Stimulated activated CD8-positive, alpha-beta memory T cell treated with anti-CD3 and anti-CD28 coated beads, Interleukin-7, amount 100 ng/mL, for 1 hour (primary cell): Measurements from ENCODE around the gene CYBRD1.

ENCODE experiments used
- DNase-seq, 2 donors: peaks; one replicate each; pipeline ENCODE4 v3.0.0-alpha.2; 2020; ENCODE audit warnings: low read depth in 2 of 2

The CYBRD1 gene

DNA sequence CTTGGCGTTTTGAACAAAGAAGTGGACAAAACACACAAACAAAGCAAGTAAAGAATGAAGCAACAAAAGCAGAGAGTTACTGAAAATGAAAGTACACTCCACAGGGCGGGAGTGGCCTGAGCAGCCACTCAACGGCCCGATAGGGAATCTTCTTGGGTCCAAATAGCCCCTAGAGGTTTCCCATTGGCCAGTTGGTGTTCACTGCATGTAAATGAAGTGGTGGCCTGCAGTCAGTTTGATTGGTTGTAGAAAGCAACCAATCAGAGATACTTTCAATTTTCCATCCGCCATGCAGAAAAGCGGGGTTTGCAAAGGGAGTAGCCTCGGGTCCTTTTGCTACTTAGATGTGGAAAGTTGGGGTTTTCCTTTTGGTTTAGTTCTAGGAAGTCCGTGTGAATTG lies 31.6 kb downstream of the CYBRD1 start:
- DNase-seq, result no peak

DNA sequence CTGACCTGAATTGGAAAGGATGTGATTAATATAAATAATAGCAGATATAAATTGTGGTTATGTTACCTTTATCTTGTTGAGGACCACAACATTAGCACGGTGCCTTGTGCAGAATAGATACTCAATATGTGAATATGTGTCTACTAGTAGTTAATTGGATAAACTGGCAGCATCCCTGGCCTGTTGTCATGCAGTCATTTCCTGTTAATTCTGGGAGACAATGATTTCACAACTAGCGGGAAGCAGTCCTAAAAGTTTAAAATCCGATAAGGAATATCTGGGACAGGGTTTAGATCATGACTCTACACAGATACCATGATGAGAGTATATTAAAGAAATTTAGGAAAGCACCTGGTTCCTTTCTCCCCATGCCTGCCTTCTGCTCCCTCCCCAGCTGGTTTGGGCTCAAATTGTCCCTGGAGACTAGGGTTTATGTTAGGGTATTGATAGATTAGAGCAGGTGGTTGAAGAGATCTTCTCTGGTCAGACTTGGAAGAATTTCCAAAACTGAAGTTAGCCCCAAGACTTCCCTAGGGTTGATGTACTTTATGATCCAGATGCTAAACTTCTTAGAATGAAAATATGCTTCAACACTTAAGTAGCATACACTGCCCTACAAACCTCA lies 32.8 kb downstream of the CYBRD1 start:
- no peak for DNase-seq

DNA sequence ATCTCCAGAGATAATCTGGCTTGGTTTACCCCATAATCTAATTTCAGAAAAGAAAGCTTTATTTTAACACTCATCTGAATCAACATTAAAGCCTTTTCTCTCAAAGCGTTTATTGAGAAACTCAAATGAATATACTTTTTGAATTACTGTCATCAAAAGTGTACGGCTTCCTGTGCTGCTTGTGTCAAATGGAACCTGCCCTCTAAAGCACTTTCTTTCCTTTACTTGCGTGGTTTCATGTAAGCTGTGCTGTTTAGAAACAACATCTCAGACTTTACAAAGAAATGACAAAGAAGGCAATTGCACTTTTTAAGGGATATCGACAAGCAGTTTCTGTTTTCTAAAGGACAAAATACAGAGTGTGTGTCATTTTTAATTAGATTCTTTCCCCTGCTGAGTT lies 35.1 kb downstream of the CYBRD1 start:
- DNase-seq, result no peak

DNA sequence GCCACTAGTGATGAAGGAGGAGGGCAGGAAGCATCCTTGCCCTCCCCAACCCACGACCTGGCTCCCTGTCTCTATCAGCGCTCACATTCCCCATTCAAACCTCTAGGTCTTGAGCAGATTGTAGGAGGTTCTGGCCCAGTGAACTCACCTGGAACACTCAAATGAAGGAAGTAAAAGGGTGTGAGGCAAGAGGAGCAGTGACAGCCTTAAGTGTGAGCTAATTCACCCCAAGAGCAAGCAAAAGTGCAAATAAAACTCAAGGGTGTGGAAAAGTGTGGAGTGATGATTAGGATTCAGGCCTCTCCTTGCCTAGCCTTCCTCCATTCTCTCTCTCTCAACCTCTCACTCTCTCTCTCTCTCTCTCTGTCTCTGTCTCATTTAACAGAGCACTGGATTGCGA lies 41.0 kb downstream of the CYBRD1 start:
- DNase-seq, result no peak

DNA sequence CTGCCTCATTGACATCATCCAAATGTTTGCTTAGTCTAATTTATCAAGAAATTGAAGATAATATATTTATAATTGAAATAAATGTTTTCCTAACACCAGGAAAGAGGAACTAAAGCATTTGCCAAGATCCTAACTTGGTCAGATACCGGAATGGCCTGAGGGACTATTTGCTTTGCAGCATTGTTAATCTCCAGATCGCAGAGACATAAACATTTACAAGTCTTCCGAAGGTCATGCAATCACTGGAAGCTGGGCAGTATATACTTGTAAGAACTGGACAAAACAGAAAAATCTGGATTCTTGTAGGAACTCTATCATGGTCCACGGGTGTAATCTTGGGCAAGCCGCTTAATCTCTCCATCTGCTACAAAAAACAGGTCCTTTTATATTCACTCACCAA lies 42.2 kb downstream of the CYBRD1 start:
- no peak for DNase-seq

DNA sequence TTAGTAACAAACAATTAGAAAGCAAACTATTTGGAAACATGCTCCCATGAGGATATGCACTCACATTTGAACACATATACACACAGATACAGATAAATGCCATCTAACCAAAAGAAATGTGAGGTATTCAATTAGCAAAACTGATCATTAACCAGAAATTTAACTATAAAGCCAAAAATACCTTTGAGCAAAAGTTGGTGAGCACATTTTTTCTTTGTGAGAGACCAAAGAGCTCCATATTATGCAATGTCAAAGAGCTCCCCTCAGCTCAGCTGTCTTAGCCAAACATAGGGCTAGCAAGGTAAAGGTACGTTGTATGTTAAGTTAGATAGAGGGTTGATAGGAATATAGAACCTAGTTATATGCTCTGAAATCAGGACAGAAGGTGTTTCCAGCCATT lies 43.8 kb downstream of the CYBRD1 start:
- DNase-seq, result no peak

DNA sequence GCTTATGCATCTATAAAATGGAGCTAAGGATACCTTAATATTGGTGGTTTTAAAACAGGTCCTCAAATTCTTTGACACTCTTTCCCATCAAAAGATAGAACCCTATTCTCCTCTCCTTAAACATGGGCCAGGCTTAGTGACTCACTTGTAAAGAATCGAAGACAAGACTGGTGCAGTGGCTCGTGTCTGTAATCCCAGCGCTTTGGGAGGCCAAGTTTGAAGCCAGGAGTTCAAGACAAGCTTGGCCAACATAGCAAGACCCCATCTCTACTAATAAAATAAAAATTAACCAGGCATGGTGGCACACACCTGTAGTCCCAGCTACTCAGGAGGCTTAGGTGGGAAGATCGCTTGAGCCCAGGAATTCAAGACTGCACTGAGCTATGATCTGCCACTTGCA lies 44.5 kb downstream of the CYBRD1 start:
- DNase-seq, result no peak

DNA sequence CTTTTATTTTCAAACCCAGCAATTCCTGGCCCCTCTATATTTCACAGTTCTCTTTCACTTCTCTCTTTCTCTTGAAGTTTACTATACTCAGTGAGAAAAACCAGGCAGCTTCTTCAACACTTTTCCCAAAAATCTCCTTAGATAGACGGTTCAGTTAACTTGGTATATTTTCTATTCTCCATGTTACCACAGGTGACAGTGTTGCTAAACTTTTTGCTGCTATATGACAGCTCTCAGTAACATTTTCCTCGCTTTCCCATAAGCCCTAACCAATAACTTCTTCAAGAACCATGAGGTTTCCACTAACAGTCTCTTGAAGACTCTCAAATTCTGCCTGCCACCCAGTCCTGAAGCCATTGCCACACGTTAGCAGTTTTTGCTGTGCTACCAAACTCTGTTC lies 45.8 kb downstream of the CYBRD1 start:
- no peak for DNase-seq

DNA sequence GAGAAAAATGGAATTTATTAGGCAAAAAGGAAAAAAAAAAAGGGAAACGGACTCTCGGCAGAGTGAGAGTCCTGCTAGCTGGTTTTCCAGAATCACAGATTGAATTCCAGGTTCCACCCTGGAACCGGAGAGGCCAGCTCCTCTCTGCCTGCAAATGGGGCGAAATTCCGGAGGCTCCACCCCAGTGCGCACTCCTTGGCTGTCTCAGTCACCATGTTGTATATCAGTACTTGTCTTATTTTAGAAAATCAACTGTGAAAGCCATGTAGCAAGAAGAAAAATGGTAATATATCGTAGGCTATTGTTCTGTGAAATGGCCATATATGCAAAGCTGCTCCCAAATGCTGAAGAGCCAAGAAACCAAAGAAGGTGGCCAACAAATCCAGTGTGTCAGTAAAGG lies 49.4 kb downstream of the CYBRD1 start:
- DNase-seq, result no peak

DNA sequence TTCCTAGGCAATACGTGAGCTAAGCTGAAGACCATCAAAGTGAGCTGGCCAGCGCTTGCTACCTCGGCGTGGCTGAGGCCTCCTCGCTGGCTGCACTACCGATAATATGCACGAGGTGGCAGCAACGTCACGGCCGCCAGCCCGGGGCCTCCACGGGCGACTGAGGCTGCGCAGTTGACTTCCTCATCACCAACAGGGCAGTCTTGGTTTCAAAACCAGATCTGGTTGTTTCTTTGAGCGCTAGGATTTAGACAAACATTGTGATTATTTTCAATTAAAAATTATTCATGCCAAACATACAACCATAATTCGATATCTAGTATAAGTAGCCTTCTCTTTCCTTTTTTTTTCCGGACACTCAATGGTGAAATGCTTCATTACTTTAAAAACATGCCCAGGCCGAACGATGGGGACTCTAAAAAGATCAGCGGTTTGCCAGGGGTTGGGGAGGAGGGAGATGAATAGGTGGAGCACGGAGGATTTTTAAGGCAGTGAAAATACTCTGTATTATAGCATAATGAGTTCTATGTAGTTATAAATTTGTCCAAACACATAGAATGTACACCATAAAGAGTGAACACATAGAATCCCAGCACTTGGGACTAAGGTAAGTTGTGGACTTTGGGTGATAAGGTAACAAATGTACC lies 52.0 kb downstream of the CYBRD1 start:
- DNase-seq, result peak; percentile 56 to 70

DNA sequence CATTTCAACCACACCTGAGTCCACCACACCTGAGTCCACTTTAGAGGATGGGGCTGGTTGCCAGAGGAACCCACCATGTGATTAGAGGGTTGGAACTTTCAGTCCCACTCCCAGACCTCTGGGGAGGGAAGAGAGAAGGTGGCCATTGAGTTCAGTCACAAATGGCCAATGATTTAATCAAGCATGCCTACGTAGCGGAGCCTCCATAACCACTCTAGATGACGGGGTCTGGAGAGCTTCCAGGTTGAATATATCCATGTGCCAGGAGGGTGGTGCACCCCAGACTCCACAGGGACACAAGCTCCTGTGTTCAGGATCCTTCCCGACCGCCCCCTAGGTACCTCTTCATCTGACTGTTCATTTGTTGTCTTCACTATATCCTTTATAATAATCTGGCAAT lies 53.3 kb downstream of the CYBRD1 start:
- DNase-seq, result no peak

DNA sequence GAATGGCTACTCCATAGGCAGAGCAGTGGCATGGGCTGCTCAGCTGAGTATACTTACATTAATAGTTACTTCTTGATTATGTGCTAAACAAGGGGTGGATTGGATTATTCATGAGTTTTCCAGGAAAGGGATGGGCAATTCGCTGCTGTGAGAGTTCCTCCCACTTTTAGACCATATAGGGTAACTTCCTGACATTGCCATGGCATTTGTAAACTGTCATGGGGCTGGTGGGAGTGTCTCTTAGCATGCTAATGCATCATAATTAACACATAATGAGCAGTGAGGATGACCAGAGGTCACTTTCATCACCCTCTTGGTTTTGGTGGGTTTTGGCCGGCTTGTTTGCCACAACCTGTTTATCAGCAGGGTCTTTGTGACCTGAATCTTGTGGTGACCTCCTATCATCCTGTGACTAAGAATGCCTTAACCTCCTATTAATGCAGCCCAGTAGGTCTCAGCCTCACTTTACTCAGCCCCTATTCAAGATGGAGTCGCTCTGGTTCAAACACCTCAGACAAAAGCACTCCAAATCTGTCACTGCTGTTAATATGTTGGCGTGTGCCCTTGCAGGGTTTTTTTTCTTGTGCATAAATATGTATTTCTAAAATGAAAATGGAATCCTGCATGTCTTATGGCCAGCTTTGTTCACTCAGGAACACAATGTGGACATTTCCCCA lies 56.0 kb downstream of the CYBRD1 start:
- DNase-seq, result no peak

DNA sequence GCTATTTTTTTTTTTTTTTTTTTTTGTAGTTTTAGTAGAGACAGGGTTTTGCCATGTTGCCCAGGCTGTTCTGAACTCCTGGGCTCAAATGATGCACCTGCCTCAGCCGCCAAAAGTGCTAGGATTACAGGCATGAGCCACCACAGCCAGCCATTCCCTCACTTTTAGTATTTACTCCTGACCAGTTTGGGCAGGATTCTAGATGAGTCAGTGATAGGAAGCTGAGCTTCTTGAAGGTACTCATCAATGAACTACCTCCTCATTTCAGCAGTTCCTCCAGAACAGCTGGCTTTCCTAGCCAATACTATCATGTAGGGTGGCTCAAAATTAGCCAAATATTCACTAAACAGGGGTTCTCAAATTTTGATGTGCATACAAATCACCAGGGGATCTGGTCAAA lies 57.2 kb downstream of the CYBRD1 start:
- DNase-seq, result no peak

DNA sequence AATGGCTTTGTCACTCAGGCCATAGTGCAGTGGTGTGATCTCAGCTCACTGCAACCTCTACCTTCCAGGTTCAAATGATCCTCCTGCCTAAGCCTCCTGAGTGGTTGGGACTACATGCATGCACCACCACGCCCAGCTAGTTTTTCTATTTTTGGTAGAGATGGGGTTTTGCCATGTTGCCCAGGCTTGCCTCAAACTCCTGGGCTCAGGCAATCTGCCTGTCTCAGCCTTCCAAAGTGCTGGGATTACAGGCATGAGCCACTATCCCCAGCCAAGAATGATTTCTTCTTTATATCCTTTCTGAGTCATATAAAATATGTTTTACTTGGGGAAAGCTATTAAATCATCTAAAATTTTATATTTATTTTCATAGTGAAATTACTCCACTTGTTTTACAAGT lies 61.3 kb downstream of the CYBRD1 start:
- no peak for DNase-seq

DNA sequence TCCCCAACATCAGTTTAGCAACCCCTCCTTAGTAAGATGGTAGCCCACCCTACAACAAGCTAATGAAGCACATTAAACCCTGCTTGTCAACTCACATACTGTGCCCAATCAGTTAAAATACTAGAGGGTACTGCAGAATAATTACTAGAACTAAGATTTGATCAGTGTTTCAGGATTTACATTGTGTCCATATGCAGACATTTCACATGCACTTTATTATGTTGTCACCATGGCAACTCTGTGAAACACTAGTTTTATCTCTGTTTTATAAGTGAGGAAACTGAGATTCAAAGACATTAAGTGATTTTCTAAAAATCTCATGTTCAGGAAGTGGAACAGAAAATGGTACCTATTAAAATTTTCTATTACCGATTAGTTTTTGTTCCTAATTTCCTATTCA lies 61.7 kb downstream of the CYBRD1 start:
- DNase-seq, result no peak

DNA sequence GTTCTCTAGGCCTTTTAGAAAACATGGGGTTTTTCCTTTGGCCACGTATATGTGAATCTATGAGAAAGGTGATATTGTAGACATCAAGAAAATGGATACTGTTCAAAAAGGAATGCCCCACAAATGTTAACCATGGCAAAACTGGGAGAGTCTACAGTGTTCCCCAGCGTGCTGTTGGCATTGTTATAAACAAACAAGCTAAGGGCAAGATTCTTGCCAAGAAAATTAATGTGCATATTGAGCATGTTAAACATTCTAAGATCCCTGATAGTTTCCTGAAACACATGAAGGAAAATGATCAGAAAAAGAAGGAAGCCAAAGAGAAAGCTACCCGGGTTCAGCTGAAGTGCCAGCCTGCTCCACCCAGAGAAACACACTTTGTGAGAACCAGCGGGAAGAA lies 64.9 kb downstream of the CYBRD1 start:
- no peak for DNase-seq

DNA sequence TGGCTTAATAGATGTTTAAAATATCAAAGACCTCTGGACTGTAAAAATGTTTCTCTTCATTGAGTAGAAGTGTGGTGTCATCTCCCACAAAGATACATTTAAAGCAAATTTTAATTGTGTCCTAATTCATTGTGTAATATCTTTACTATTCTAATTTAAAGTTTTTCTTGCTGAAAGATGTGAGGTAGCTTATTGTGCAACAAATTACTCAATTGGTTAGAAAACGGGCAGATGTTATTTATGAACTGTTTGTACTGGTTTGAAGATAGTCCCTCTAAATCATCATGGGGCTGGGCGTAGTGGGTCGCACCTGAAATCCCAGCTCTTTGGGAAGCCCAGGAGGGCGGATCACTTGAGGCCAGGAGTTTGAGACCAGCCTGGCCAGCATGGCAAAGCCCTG lies 65.3 kb downstream of the CYBRD1 start:
- no peak for DNase-seq

DNA sequence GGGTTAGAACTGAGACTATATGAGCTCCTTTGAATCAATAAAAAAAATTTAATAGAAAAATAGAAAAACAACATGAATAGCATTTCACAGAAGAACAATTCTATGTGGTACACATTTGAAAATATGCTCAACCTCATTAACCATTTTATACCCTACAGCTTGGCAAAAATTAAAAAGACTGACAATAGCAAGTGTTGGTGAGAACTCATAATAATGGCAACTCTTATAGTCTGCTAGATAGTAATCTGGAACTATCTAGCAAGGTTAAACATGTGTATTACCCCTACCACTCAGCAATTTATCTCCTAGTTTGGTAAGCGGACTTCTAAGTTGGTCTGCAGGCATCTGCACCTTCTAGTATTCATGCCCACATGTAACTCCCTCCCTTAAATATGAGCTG lies 67.8 kb downstream of the CYBRD1 start:
- DNase-seq, result no peak

DNA sequence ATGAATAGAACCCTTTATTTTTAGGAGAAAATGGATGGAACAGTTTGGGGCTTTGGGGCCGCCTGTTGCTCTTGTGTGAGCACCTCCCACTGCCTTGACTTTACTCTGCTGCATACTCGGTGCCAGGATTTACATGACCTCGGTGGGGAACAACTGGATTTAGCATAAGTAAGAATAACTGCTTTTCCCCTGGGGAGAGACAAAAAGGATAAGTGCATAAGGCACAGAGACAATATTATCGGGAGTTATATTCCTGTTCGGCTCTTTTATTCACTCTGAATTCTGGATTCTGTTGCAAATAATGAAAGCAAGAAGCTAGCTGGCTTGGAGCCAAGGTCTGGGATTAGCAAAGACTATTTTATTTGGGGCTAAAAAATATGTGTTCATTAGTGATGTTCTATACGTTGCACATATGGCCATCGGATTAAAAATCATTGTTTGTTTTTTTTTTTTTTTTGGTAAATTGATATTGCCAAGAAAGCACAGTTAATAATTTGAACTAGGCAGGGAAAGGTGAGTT lies 69.8 kb downstream of the CYBRD1 start:
- DNase-seq, result no peak

DNA sequence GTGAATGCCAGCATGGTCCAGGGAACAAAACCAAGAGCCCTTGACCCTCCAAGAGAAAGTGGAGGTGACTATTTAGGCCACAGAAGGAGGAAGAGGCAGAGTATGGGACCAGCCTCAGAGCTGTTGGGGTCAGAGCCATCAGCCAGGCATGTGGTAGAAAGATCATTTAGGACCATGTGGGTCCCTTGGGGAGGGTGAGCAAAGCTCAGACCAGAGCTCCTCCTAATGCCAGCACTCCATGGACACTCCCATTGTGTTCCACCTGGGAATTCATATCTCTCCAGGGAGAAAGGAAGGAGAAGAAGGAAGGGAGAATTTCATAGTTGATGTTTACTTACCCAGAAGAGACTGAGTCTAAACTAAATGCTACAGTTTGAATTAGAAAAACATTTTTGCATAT lies 73.2 kb downstream of the CYBRD1 start:
- no peak for DNase-seq

DNA sequence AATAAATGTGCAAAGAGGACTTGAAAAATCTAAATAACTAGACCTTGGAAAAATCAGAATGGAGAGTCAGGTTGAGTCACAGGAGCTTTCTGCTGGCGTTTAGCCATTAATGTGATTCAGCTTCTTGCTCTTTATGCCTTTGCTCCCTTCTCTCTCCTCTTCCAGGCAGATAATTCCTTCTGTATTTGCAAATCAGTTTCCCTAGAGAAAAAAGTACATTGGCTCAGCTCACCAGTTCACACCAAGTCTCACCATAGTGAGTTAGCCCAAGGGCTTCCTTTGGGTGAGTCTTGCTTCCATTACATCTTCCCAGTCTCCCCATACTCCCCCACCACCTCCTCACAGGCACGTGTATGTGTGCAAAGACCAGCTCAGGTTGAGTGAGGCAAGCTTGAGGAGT lies 73.6 kb downstream of the CYBRD1 start:
- no peak for DNase-seq

DNA sequence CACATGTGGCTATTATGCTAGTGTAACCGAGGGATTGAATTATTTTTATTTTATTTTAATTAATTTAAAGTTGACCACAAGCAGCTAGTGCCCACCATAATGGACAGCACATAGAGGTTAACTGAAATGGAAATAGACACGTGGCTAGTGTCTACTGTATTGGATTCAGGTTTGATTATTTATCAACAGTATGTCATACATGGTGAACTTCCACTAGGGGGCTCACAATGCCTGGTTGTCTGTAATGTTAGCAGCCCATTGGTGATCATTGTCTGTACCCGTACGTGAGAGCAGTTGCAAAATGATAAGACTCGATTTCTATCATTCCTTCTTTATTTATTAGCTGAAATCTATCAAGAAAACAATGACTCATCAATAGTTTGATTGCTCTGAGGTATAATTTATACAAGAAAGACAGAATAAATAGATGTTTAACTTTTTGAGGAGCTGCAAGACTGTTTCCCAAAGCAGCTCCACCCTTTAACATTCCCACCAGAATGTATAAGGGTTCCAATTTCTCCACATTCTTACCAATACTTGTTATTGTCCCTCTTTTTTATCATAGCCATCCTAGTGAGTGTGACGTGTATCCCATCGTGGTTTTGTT lies 76.5 kb downstream of the CYBRD1 start:
- peak in 1 of 2 donors; percentile 5 for DNase-seq

DNA sequence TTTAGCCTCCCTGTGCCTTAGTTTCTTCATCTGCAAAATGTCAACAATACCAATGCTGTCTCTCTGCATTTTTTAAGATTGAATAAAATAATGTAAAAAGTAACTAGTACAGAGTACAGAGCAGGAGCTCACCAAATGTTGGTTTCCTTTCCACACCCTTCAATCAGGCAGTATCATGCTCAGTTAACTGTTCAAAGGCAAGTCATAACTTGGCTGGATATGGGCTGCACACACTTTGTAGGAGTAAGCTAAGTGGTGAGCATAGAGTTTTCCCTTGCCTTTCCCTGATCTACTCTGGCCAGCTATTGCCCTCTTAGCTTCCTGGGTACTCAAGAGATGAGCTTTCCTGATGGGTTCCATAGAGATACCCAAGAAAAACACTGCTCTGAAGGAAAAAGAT lies 77.9 kb downstream of the CYBRD1 start:
- DNase-seq, result no peak
